ENCODE results near the gene NPC1. TPM values are rescaled to one million over a fixed set of nuclear protein-coding genes. Genes with fewer than 3 reads are reported as not detected.
"Not testable (repeated sequence)": the region's sequence is repeated elsewhere in the genome, so short reads cannot be mapped to it uniquely, and the experiment has no call there.

NPC1 gene
- total and polyA plus RNA-seq, 2 donors (not counting 3 experiments of a cell fraction or from before 2014, with no cell fraction given): 40.6 to 45.2 TPM

DNA sequence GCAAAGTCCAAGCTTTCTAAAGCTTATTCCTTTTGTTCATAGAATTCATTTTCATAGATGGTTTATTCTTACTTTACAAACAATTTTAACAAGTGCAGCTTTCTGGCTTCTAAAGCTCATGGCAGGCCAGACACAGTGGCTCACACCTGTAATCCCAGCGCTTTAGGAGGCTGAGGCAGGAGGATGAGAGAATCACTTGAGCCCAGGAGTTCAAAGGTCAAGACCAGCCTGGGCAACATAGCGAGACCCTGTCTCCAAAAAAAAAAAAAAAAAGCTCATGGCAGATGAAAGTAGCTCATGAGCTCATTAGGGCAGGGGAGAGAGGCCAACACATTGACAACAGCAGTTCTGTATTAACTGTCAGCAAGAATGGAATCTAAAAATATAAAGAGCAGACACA is 28.1 kb upstream of the NPC1 start:
- Histone ChIP-seq H3K36me3 (ENCODE audit: control insufficient read depth in 2 of 2, extremely low read depth in 1 of 2, insufficient read depth in 2 of 2, low read length in 2 of 2) (no peaks in the 10 kb centered on the region), H3K27me3 (ENCODE audit: control insufficient read depth in 2 of 2, insufficient read depth in 2 of 2, low read length in 2 of 2) (peaks cover 0 to 3% of the 10 kb centered on the region in 2 experiments), H3K9me3 (replicated peaks; ENCODE audit: control insufficient read depth, insufficient read depth, low read length) (no peaks in the 10 kb centered on the region), H3K9me1 (replicated peaks; ENCODE audit: control insufficient read depth, extremely low read depth, insufficient read depth, low read length) (no peaks in the 10 kb centered on the region), H3K4me1 (ENCODE audit: control insufficient read depth, extremely low read depth, insufficient read depth, low read length) (peaks cover 4% of the 10 kb centered on the region), H3K9ac (replicated peaks; ENCODE audit: extremely low read depth, insufficient read depth, low read length) (no peak overlapping the region), H2AFZ (ENCODE audit: low read depth, low read length) (no peak overlapping the region), H3K4me3 (replicated peaks in 1 of 3; ENCODE audit: insufficient read depth in 1 of 3, low read depth in 1 of 3, low read length in 3 of 3) (no peak overlapping the region), H4K20me1 (replicated peaks; ENCODE audit: control insufficient read depth, extremely low read depth, insufficient read depth, low read length) (no peaks in the 10 kb centered on the region), H3K4me2 (ENCODE audit: insufficient read depth, low read length) (no peak overlapping the region), H3K27ac (ENCODE audit: insufficient read depth, low read depth, low read length) (no peak overlapping the region), H3K79me2 (ENCODE audit: control insufficient read depth, insufficient read depth, low read length) (no peaks in the 10 kb centered on the region)
- dilution Hi-C loops (cut with MboI; ENCODE audit: extremely low pct_ligation_motif_present, low sequenced_read_pairs): loop anchor here (25.0 kb wide), 1 partner anchor 498 kb away; no protein-coding TSS in a partner anchor
- CTCF ChIA-PET: interaction anchor here (0.9 to 8.0 kb wide), 6 partner anchors 10 to 105 kb away, joined by 3 to 34 read pairs (median 4); no protein-coding TSS in a partner anchor
- intact Hi-C loops (cut with micrococcal nuclease): no loop called here
- TF ChIP-seq POLR2A (IDR thresholded peaks at IDR 0.05; ENCODE audit: low read depth, low read length) (no peak), EZH2 (IDR thresholded peaks at IDR 0.05; ENCODE audit: borderline replicate concordance, low read depth, low read length, severe bottlenecking) (no peak), GATA2 (IDR thresholded peaks at IDR 0.05; ENCODE audit: insufficient read depth, insufficient read length, low read depth, low read length) (no peak), POLR2AphosphoS5 (IDR thresholded peaks at IDR 0.05; ENCODE audit: insufficient read depth, low read depth, low read length) (no peak), JUN (IDR thresholded peaks at IDR 0.05; ENCODE audit: borderline replicate concordance, insufficient read depth, insufficient read length, low read depth) (no peak), MYC (IDR thresholded peaks at IDR 0.05; ENCODE audit: low read depth, low read length) (no peak)
- TF ChIP-seq, protein P1, sequence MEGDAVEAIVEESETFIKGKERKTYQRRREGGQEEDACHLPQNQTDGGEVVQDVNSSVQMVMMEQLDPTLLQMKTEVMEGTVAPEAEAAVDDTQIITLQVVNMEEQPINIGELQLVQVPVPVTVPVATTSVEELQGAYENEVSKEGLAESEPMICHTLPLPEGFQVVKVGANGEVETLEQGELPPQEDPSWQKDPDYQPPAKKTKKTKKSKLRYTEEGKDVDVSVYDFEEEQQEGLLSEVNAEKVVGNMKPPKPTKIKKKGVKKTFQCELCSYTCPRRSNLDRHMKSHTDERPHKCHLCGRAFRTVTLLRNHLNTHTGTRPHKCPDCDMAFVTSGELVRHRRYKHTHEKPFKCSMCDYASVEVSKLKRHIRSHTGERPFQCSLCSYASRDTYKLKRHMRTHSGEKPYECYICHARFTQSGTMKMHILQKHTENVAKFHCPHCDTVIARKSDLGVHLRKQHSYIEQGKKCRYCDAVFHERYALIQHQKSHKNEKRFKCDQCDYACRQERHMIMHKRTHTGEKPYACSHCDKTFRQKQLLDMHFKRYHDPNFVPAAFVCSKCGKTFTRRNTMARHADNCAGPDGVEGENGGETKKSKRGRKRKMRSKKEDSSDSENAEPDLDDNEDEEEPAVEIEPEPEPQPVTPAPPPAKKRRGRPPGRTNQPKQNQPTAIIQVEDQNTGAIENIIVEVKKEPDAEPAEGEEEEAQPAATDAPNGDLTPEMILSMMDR (IDR thresholded peaks at IDR 0.05; ENCODE audit: extremely low read depth in 1 of 2, insufficient read depth in 1 of 2, low read depth in 1 of 2, low read length in 2 of 2): no peak
- TF ChIP-seq, protein P2, sequence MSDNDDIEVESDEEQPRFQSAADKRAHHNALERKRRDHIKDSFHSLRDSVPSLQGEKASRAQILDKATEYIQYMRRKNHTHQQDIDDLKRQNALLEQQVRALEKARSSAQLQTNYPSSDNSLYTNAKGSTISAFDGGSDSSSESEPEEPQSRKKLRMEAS (IDR thresholded peaks at IDR 0.05; ENCODE audit: insufficient read depth, insufficient read length): no peak
- BruUV-seq (replicated peaks): no TSS peak
- FAIRE-seq (no peak), DNase-seq (ENCODE audit: low read depth, low spot score) (no peak)
- POLR2A ChIA-PET: no interaction called here

DNA sequence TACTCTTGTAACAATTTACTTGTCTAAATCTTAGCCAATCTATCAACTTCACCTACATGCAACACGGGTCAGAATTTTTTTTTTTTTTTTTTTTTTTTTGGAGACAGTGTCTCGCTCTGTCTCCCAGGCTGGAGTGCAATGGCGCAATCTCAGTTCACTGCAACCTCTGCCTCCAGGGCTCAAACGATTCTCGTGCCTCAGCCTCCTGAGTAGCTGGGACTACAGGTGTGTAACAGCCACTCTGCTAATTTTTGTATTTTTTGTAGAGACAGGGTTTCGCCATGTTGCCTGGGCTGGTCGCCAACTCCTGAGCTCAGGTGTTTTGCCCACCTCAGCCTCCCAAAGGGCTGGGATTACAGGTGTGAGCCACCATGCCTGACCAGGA is 26.8 kb upstream of the NPC1 start:
- POLR2A ChIA-PET; BruUV-seq (replicated peaks): not testable (repeated sequence)
- CTCF ChIA-PET: interaction anchor here (0.7 to 8.0 kb wide), 5 partner anchors 9 to 305 kb away, joined by 3 to 34 read pairs (median 8); no protein-coding TSS in a partner anchor

More for the DNA sequence above, 26.8 kb upstream of the NPC1 start:
- H3K36me3 ChIP-seq (ENCODE audit: control insufficient read depth in 2 of 2, extremely low read depth in 1 of 2, insufficient read depth in 2 of 2, low read length in 2 of 2); intact Hi-C loops (cut with micrococcal nuclease); H4K20me1 ChIP-seq (replicated peaks; ENCODE audit: control insufficient read depth, extremely low read depth, insufficient read depth, low read length); H3K4me3 ChIP-seq (replicated peaks in 1 of 3; ENCODE audit: insufficient read depth in 1 of 3, low read depth in 1 of 3, low read length in 3 of 3); DNase-seq (ENCODE audit: low read depth, low spot score); H3K9ac ChIP-seq (replicated peaks; ENCODE audit: extremely low read depth, insufficient read depth, low read length); FAIRE-seq; H3K79me2 ChIP-seq (ENCODE audit: control insufficient read depth, insufficient read depth, low read length); H3K9me1 ChIP-seq (replicated peaks; ENCODE audit: control insufficient read depth, extremely low read depth, insufficient read depth, low read length); H3K27me3 ChIP-seq (ENCODE audit: control insufficient read depth in 2 of 2, insufficient read depth in 2 of 2, low read length in 2 of 2); H3K27ac ChIP-seq (ENCODE audit: insufficient read depth, low read depth, low read length); H3K4me1 ChIP-seq (ENCODE audit: control insufficient read depth, extremely low read depth, insufficient read depth, low read length); H3K4me2 ChIP-seq (ENCODE audit: insufficient read depth, low read length); H3K9me3 ChIP-seq (replicated peaks; ENCODE audit: control insufficient read depth, insufficient read depth, low read length); H2AFZ ChIP-seq (ENCODE audit: low read depth, low read length): not testable (repeated sequence)
- dilution Hi-C loops (cut with MboI; ENCODE audit: extremely low pct_ligation_motif_present, low sequenced_read_pairs): loop anchor here (25.0 kb wide), 1 partner anchor 499 kb away; no protein-coding TSS in a partner anchor

Measured in endothelial cell of umbilical vein (primary cell).